ENCODE measurements around the gene PIEZO2.

The PIEZO2 gene

GRCh38 chr18:11064727-11065460 is 84.5 kb downstream of the PIEZO2 start:
- no peak for DNase-seq (ENCODE audit: low read depth)

- DNase-seq (ENCODE audit: low read depth), result no peak
These were observed 85.3 kb downstream of the PIEZO2 start for GRCh38 chr18:11064106-11064505.

- no peak for DNase-seq (ENCODE audit: low read depth)
These were observed 93.6 kb downstream of the PIEZO2 start for GRCh38 chr18:11055721-11056120.

- DNase-seq (ENCODE audit: low read depth), result no peak
These were observed 94.9 kb downstream of the PIEZO2 start for GRCh38 chr18:11054497-11054896.

GRCh38 chr18:11053293-11053692 is 96.1 kb downstream of the PIEZO2 start:
- DNase-seq (ENCODE audit: low read depth), result no peak

GRCh38 chr18:11052800-11053199 is 96.6 kb downstream of the PIEZO2 start:
- DNase-seq (ENCODE audit: low read depth), result no peak

GRCh38 chr18:11051462-11051861 is 97.9 kb downstream of the PIEZO2 start:
- no peak for DNase-seq (ENCODE audit: low read depth)

- no peak for DNase-seq (ENCODE audit: low read depth)
These were observed 98.4 kb downstream of the PIEZO2 start for GRCh38 chr18:11050966-11051365.

GRCh38 chr18:11047817-11048216 is 101.6 kb downstream of the PIEZO2 start:
- DNase-seq (ENCODE audit: low read depth), result no peak

GRCh38 chr18:11047156-11047555 is 102.2 kb downstream of the PIEZO2 start:
- DNase-seq (ENCODE audit: low read depth), result no peak

- DNase-seq (ENCODE audit: low read depth), result no peak
These were observed 103.2 kb downstream of the PIEZO2 start for GRCh38 chr18:11046140-11046539.

- no peak for DNase-seq (ENCODE audit: low read depth)
These were observed 105.7 kb downstream of the PIEZO2 start for GRCh38 chr18:11043694-11044093.

GRCh38 chr18:11042247-11042646 is 107.1 kb downstream of the PIEZO2 start:
- no peak for DNase-seq (ENCODE audit: low read depth)

GRCh38 chr18:11040823-11041656 is 108.3 kb downstream of the PIEZO2 start:
- no peak for DNase-seq (ENCODE audit: low read depth)

- DNase-seq (ENCODE audit: low read depth), result no peak
These were observed 109.0 kb downstream of the PIEZO2 start for GRCh38 chr18:11040359-11040758.

- no peak for DNase-seq (ENCODE audit: low read depth)
These were observed 111.7 kb downstream of the PIEZO2 start for GRCh38 chr18:11037533-11038240.

GRCh38 chr18:11035814-11036495 is 113.4 kb downstream of the PIEZO2 start:
- DNase-seq (ENCODE audit: low read depth), result no peak

GRCh38 chr18:11035376-11035775 is 114.0 kb downstream of the PIEZO2 start:
- no peak for DNase-seq (ENCODE audit: low read depth)

- DNase-seq (ENCODE audit: low read depth), result no peak
These were observed 114.5 kb downstream of the PIEZO2 start for GRCh38 chr18:11034884-11035283.

GRCh38 chr18:11033503-11033902 is 115.9 kb downstream of the PIEZO2 start:
- DNase-seq (ENCODE audit: low read depth), result no peak

- no peak for DNase-seq (ENCODE audit: low read depth)
These were observed 117.4 kb downstream of the PIEZO2 start for GRCh38 chr18:11031966-11032365.

- no peak for DNase-seq (ENCODE audit: low read depth)
These were observed 120.3 kb downstream of the PIEZO2 start for GRCh38 chr18:11029021-11029420.

Measured in activated T-helper 9 cell treated with anti-CD3 and anti-CD28 coated beads, Interleukin-2, amount 50 U/mL, for 16 hours (primary cell).